ENCODE data around the gene GULP1.

Gene GULP1

DNA sequence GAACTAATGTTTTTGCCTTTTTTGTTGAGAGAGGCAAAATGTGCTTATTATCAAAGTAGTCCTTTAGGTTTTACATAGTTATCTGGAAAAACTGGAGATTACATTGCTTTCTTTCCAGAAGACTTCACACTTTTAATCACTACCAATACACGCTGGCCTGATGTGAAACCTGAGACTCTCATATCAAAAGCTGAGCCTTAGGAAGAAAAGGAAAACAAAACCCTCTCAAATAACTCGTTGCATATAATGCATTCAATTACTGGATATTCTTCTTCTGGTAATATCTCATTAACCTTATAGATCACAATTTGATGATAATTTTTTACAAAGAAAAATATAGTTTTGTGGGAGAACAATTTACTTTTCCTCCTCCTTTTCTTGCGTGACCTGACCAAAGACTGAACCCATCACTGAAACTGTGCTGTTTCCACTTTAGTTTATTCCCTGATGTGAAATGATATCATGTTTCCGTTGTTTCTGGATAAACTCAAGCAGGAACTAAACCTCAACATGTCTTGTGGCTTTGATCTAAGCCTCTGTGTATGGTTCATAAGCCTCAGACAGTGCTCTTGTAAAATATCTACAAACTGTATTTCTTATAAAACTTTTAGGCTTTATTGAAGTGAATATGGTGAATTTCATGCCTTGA is 332.4 kb downstream of the GULP1 start (continued):
- TF ChIP-seq, protein P1, sequence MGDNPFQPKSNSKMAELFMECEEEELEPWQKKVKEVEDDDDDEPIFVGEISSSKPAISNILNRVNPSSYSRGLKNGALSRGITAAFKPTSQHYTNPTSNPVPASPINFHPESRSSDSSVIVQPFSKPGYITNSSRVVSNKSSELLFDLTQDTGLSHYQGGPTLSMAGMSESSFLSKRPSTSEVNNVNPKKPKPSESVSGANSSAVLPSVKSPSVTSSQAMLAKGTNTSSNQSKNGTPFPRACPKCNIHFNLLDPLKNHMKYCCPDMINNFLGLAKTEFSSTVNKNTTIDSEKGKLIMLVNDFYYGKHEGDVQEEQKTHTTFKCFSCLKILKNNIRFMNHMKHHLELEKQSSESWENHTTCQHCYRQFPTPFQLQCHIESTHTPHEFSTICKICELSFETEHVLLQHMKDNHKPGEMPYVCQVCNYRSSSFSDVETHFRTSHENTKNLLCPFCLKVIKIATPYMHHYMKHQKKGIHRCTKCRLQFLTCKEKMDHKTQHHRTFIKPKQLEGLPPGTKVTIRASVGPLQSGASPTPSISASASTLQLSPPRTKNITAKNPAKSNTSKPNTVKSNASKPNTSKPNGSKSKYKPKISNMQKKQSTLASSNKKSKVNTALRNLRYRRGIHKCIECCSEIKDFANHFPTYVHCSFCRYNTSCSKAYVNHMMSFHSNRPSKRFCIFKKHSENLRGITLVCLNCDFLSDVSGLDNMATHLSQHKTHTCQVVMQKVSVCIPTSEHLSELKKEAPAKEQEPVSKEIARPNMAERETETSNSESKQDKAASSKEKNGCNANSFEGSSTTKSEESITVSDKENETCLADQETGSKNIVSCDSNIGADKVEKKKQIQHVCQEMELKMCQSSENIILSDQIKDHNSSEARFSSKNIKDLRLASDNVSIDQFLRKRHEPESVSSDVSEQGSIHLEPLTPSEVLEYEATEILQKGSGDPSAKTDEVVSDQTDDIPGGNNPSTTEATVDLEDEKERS (tag by site-specific recombination; IDR thresholded peaks at IDR 0.05) = no peak
- TF ChIP-seq ZNF214 (tag by site-specific recombination; IDR thresholded peaks at IDR 0.05; ENCODE audit: borderline replicate concordance) = no peak
- TF ChIP-seq OVOL3 (tag by site-specific recombination; IDR thresholded peaks at IDR 0.05) = 0 out of 2 replicates have a peak, but pooled peaks have one; percentile 26
- no peak for TF ChIP-seq ZNF37A (tag by site-specific recombination; IDR thresholded peaks at IDR 0.05)
- no peak for TF ChIP-seq ZNF624 (tag by site-specific recombination; IDR thresholded peaks at IDR 0.05)
- no peak for TF ChIP-seq ZNF157 (tag by site-specific recombination; IDR thresholded peaks at IDR 0.05)
- peak; percentile 96 for TF ChIP-seq PRDM6 (tag by site-specific recombination; IDR thresholded peaks at IDR 0.05)
- TF ChIP-seq ZNF174 (tag by site-specific recombination; IDR thresholded peaks at IDR 0.05) = no peak
- no peak for TF ChIP-seq ZNF610 (tag by site-specific recombination; IDR thresholded peaks at IDR 0.05; ENCODE audit: borderline replicate concordance)
- TF ChIP-seq ZNF670 (tag by site-specific recombination; IDR thresholded peaks at IDR 0.05; ENCODE audit: low read depth) = no peak
- TF ChIP-seq, protein P2, sequence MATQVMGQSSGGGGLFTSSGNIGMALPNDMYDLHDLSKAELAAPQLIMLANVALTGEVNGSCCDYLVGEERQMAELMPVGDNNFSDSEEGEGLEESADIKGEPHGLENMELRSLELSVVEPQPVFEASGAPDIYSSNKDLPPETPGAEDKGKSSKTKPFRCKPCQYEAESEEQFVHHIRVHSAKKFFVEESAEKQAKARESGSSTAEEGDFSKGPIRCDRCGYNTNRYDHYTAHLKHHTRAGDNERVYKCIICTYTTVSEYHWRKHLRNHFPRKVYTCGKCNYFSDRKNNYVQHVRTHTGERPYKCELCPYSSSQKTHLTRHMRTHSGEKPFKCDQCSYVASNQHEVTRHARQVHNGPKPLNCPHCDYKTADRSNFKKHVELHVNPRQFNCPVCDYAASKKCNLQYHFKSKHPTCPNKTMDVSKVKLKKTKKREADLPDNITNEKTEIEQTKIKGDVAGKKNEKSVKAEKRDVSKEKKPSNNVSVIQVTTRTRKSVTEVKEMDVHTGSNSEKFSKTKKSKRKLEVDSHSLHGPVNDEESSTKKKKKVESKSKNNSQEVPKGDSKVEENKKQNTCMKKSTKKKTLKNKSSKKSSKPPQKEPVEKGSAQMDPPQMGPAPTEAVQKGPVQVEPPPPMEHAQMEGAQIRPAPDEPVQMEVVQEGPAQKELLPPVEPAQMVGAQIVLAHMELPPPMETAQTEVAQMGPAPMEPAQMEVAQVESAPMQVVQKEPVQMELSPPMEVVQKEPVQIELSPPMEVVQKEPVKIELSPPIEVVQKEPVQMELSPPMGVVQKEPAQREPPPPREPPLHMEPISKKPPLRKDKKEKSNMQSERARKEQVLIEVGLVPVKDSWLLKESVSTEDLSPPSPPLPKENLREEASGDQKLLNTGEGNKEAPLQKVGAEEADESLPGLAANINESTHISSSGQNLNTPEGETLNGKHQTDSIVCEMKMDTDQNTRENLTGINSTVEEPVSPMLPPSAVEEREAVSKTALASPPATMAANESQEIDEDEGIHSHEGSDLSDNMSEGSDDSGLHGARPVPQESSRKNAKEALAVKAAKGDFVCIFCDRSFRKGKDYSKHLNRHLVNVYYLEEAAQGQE (tag by site-specific recombination; IDR thresholded peaks at IDR 0.05) = no peak
- no peak for TF ChIP-seq ZNF324 (tag by site-specific recombination; IDR thresholded peaks at IDR 0.05)
- no peak for TF ChIP-seq ZNF223 (tag by site-specific recombination; IDR thresholded peaks at IDR 0.05)
- TF ChIP-seq ZNF274 (IDR thresholded peaks at IDR 0.05; ENCODE audit: low read length) = no peak
- TF ChIP-seq ZNF274 (tag by site-specific recombination; IDR thresholded peaks at IDR 0.05; ENCODE audit: borderline replicate concordance) = no peak
- peak; percentile 64; the same call in 1 of the 2 replicates for TF ChIP-seq ZNF660 (tag by site-specific recombination; IDR thresholded peaks at IDR 0.05)

DNA sequence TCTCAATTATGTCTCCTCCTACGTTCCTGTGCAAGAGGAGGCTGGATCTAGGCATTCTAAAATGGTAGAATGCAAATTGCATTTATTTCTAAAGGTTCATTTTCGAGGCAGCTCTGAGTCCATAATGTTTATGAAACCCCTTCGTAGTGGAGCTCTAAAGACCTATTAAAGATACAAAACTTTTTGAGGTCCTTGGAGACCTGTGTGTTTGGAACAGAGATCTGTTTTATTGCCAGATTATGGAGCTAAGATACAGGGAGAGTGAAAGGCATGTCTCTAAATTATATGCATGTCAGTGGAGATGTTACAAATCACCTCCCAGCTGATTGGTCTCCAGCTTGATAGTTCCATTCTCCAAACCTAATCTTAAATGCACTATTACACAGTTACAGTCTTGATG is 335.8 kb downstream of the GULP1 start:
- ChIA-PET POLR2A (no interaction called here), CTCF (no interaction called here)

More for the DNA sequence above, 335.8 kb downstream of the GULP1 start:
- Histone ChIP-seq H3K36me3 (ENCODE audit: control insufficient read depth in 2 of 2, insufficient read depth in 1 of 2, low read length in 2 of 2) (no peaks in the 10 kb centered on the region), H3K4me3 (ENCODE audit: low read depth, low read length) (no peak overlapping the region), H3K9me3 (ENCODE audit: control insufficient read depth, insufficient read depth, low read depth, low read length) (no peaks in the 10 kb centered on the region), H3K4me1 (ENCODE audit: control insufficient read depth, insufficient read depth, low read length) (peaks cover 15% of the 10 kb centered on the region), H3K27ac (ENCODE audit: extremely low read depth, low read depth, low read length) (no peak overlapping the region)
- TF ChIP-seq ZNF654 (tag by site-specific recombination; IDR thresholded peaks at IDR 0.05; ENCODE audit: low read depth) = no peak

Data from HEK293 (cell line).